Measurements from ENCODE around the gene AK5. TPM values are rescaled to one million over a fixed set of nuclear protein-coding genes. Genes with fewer than 3 reads are reported as not detected.

AK5 gene
- total and polyA plus RNA-seq, 2 experiments from 2014 or later: 8.8 to 12.2 TPM

DNA sequence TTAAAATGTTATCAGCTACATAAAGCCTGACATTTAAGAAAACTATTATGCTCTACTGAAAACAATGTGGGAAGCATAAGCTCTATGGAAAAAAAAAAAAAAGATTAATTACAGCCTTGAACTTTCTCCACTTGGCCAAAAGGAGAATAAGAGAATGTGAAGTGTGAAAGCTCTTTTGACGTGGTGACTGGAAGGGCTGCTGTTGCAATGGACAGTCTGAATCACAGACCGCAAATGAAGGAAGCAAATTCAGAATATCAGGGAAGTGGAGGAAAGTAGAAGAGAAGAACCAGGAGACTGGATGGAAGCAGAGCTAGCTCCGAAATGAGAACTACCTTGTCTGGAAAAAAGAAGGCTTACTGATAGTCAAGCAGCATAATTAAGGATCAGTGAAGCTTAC lies 106.8 kb downstream of the AK5 start:
- no peak overlapping the region for H3K27ac Mint-ChIP-seq
- Histone ChIP-seq H3K4me1 (ENCODE audit: insufficient read depth) (peaks cover 15% of the 10 kb centered on the region), H3K79me2 (replicated peaks; ENCODE audit: insufficient read depth) (no peaks in the 10 kb centered on the region), H3K36me3 (ENCODE audit: insufficient read depth) (no peaks in the 10 kb centered on the region), H3K27me3 (ENCODE audit: insufficient read depth) (no peaks in the 10 kb centered on the region), H3K4me3 (no peak overlapping the region), H2AFZ (no peak overlapping the region), H3F3A (replicated peaks; ENCODE audit: low read depth) (no peaks in the 10 kb centered on the region), H4K20me1 (replicated peaks; ENCODE audit: insufficient read depth) (no peaks in the 10 kb centered on the region), H3K9me2 (ENCODE audit: insufficient read depth) (no peaks in the 10 kb centered on the region), H3K27ac (ENCODE audit: low read depth) (no peak overlapping the region), H3K4me2 (no peak overlapping the region)
- peaks cover 25% of the 10 kb centered on the region; the same call in 2 of the 3 replicates for H3K4me1 Mint-ChIP-seq
- H3K9me3 Mint-ChIP-seq: no peaks in the 10 kb centered on the region; the same call in 2 of the 3 replicates
- DNase-seq (ENCODE audit: low spot score) (no peak), ATAC-seq (no peak)
- no peak for TF ChIP-seq ZNF331 (CRISPR knock-in tag; IDR thresholded peaks at IDR 0.05; ENCODE audit: low read depth)
- TF ChIP-seq, protein P1, sequence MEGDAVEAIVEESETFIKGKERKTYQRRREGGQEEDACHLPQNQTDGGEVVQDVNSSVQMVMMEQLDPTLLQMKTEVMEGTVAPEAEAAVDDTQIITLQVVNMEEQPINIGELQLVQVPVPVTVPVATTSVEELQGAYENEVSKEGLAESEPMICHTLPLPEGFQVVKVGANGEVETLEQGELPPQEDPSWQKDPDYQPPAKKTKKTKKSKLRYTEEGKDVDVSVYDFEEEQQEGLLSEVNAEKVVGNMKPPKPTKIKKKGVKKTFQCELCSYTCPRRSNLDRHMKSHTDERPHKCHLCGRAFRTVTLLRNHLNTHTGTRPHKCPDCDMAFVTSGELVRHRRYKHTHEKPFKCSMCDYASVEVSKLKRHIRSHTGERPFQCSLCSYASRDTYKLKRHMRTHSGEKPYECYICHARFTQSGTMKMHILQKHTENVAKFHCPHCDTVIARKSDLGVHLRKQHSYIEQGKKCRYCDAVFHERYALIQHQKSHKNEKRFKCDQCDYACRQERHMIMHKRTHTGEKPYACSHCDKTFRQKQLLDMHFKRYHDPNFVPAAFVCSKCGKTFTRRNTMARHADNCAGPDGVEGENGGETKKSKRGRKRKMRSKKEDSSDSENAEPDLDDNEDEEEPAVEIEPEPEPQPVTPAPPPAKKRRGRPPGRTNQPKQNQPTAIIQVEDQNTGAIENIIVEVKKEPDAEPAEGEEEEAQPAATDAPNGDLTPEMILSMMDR (conservative IDR thresholded peaks at IDR 0.05; ENCODE audit: low read depth in 2 of 2): no peak
- no peak for TF ChIP-seq CREB1 (CRISPR knock-in tag; IDR thresholded peaks at IDR 0.05; ENCODE audit: low read depth)
- no peak for TF ChIP-seq STAT1 (IDR thresholded peaks at IDR 0.05; ENCODE audit: unreplicated experiment)
- TF ChIP-seq, protein P2, sequence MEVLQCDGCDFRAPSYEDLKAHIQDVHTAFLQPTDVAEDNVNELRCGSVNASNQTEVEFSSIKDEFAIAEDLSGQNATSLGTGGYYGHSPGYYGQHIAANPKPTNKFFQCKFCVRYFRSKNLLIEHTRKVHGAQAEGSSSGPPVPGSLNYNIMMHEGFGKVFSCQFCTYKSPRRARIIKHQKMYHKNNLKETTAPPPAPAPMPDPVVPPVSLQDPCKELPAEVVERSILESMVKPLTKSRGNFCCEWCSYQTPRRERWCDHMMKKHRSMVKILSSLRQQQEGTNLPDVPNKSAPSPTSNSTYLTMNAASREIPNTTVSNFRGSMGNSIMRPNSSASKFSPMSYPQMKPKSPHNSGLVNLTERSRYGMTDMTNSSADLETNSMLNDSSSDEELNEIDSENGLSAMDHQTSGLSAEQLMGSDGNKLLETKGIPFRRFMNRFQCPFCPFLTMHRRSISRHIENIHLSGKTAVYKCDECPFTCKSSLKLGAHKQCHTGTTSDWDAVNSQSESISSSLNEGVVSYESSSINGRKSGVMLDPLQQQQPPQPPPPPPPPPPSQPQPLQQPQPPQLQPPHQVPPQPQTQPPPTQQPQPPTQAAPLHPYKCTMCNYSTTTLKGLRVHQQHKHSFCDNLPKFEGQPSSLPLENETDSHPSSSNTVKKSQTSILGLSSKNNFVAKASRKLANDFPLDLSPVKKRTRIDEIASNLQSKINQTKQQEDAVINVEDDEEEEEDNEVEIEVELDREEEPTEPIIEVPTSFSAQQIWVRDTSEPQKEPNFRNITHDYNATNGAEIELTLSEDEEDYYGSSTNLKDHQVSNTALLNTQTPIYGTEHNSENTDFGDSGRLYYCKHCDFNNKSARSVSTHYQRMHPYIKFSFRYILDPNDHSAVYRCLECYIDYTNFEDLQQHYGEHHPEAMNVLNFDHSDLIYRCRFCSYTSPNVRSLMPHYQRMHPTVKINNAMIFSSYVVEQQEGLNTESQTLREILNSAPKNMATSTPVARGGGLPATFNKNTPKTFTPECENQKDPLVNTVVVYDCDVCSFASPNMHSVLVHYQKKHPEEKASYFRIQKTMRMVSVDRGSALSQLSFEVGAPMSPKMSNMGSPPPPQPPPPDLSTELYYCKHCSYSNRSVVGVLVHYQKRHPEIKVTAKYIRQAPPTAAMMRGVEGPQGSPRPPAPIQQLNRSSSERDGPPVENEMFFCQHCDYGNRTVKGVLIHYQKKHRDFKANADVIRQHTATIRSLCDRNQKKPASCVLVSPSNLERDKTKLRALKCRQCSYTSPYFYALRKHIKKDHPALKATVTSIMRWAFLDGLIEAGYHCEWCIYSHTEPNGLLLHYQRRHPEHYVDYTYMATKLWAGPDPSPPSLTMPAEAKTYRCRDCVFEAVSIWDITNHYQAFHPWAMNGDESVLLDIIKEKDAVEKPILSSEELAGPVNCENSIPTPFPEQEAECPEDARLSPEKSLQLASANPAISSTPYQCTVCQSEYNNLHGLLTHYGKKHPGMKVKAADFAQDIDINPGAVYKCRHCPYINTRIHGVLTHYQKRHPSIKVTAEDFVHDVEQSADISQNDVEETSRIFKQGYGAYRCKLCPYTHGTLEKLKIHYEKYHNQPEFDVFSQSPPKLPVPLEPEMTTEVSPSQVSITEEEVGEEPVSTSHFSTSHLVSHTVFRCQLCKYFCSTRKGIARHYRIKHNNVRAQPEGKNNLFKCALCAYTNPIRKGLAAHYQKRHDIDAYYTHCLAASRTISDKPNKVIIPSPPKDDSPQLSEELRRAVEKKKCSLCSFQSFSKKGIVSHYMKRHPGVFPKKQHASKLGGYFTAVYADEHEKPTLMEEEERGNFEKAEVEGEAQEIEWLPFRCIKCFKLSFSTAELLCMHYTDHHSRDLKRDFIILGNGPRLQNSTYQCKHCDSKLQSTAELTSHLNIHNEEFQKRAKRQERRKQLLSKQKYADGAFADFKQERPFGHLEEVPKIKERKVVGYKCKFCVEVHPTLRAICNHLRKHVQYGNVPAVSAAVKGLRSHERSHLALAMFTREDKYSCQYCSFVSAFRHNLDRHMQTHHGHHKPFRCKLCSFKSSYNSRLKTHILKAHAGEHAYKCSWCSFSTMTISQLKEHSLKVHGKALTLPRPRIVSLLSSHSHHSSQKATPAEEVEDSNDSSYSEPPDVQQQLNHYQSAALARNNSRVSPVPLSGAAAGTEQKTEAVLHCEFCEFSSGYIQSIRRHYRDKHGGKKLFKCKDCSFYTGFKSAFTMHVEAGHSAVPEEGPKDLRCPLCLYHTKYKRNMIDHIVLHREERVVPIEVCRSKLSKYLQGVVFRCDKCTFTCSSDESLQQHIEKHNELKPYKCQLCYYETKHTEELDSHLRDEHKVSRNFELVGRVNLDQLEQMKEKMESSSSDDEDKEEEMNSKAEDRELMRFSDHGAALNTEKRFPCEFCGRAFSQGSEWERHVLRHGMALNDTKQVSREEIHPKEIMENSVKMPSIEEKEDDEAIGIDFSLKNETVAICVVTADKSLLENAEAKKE (CRISPR knock-in tag; IDR thresholded peaks at IDR 0.05): no peak
- no peak for TF ChIP-seq ZNF114 (CRISPR knock-in tag; IDR thresholded peaks at IDR 0.05)
- no peak for TF ChIP-seq JUNB (IDR thresholded peaks at IDR 0.05; ENCODE audit: unreplicated experiment)
- TF ChIP-seq, protein P3, sequence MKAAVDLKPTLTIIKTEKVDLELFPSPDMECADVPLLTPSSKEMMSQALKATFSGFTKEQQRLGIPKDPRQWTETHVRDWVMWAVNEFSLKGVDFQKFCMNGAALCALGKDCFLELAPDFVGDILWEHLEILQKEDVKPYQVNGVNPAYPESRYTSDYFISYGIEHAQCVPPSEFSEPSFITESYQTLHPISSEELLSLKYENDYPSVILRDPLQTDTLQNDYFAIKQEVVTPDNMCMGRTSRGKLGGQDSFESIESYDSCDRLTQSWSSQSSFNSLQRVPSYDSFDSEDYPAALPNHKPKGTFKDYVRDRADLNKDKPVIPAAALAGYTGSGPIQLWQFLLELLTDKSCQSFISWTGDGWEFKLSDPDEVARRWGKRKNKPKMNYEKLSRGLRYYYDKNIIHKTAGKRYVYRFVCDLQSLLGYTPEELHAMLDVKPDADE (IDR thresholded peaks at IDR 0.05): no peak
- TF ChIP-seq POLR2AphosphoS5 (IDR thresholded peaks at IDR 0.05; ENCODE audit: low read depth): no peak
- TF ChIP-seq NANOG (IDR thresholded peaks at IDR 0.05; ENCODE audit: borderline replicate concordance): no peak
- TF ChIP-seq, protein P4, sequence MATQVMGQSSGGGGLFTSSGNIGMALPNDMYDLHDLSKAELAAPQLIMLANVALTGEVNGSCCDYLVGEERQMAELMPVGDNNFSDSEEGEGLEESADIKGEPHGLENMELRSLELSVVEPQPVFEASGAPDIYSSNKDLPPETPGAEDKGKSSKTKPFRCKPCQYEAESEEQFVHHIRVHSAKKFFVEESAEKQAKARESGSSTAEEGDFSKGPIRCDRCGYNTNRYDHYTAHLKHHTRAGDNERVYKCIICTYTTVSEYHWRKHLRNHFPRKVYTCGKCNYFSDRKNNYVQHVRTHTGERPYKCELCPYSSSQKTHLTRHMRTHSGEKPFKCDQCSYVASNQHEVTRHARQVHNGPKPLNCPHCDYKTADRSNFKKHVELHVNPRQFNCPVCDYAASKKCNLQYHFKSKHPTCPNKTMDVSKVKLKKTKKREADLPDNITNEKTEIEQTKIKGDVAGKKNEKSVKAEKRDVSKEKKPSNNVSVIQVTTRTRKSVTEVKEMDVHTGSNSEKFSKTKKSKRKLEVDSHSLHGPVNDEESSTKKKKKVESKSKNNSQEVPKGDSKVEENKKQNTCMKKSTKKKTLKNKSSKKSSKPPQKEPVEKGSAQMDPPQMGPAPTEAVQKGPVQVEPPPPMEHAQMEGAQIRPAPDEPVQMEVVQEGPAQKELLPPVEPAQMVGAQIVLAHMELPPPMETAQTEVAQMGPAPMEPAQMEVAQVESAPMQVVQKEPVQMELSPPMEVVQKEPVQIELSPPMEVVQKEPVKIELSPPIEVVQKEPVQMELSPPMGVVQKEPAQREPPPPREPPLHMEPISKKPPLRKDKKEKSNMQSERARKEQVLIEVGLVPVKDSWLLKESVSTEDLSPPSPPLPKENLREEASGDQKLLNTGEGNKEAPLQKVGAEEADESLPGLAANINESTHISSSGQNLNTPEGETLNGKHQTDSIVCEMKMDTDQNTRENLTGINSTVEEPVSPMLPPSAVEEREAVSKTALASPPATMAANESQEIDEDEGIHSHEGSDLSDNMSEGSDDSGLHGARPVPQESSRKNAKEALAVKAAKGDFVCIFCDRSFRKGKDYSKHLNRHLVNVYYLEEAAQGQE (IDR thresholded peaks at IDR 0.05; ENCODE audit: unreplicated experiment): no peak
- no peak for TF ChIP-seq EZH2 (IDR thresholded peaks at IDR 0.05; ENCODE audit: low read depth, unreplicated experiment)
- no peak for TF ChIP-seq EZH2phosphoT487 (IDR thresholded peaks at IDR 0.05; ENCODE audit: unreplicated experiment)
- peaks cover 2% of the 10 kb centered on the region for H3K27me3 Mint-ChIP-seq (ENCODE audit: insufficient read depth, low read depth, poor library complexity)
- no peaks in the 10 kb centered on the region for H3K36me3 Mint-ChIP-seq (ENCODE audit: low read depth)
- no peak overlapping the region for H3K4me3 Mint-ChIP-seq

Data from GM23338 (cell line).